ENCODE results near the gene VDAC1.

DNA sequence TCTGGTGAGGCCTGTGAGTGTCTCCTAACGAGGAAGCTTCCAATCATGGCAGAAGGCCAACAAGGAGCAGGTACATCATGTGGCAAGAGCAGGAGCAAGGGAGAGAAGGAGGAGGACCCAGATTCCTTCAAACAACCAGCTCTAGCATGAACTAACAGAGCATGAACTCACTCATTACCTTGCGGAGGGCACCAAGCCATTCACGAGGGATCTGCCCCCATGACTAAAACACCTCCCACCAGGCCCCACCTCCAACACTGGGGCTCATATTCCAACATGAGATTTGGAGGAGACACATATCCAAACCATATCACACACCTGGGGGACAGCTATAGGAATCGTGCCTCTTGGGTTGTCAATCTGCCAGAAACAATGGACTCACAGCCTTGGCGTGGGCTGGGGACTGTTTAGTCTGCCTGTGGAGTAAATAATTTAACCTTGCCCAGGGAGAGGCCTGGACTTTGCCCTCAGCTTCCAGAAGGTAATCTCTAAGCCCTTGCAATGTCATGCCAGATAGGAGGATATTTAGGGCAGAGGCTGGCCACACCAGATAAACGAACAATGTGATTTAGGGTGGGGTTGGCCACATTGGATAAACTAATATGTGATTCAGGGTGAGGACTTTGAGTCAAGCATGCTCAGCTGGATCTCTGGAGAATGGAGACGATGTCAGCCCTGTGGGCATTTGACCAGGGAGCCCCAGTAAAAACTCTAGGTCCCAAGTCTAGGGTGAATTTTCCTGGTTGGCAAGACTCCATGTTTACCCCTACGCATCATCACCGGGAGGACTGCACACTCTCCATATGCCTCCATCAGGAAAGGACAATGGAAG, 13.6 kb upstream of the VDAC1 start:
- TF ChIP-seq, protein P1, sequence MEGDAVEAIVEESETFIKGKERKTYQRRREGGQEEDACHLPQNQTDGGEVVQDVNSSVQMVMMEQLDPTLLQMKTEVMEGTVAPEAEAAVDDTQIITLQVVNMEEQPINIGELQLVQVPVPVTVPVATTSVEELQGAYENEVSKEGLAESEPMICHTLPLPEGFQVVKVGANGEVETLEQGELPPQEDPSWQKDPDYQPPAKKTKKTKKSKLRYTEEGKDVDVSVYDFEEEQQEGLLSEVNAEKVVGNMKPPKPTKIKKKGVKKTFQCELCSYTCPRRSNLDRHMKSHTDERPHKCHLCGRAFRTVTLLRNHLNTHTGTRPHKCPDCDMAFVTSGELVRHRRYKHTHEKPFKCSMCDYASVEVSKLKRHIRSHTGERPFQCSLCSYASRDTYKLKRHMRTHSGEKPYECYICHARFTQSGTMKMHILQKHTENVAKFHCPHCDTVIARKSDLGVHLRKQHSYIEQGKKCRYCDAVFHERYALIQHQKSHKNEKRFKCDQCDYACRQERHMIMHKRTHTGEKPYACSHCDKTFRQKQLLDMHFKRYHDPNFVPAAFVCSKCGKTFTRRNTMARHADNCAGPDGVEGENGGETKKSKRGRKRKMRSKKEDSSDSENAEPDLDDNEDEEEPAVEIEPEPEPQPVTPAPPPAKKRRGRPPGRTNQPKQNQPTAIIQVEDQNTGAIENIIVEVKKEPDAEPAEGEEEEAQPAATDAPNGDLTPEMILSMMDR (IDR thresholded peaks at IDR 0.05): no peak
- no peak for TF ChIP-seq EP300 (IDR thresholded peaks at IDR 0.05)
- TF ChIP-seq POLR2A (IDR thresholded peaks at IDR 0.05): no peak
